Measurements from ENCODE around the gene PRPF8. TPM values are rescaled to one million over a fixed set of nuclear protein-coding genes. Genes with fewer than 3 reads are reported as not detected.
A peak's percentile ranks its signal among the peaks of the same experiment; 100 is the strongest.
"Not testable (repeated sequence)": the region's sequence is repeated elsewhere in the genome, so short reads cannot be mapped to it uniquely, and the experiment has no call there.

The PRPF8 gene
- polyA plus RNA-seq, 3 donors, result 53.3 to 128 (median 78.0) TPM

DNA sequence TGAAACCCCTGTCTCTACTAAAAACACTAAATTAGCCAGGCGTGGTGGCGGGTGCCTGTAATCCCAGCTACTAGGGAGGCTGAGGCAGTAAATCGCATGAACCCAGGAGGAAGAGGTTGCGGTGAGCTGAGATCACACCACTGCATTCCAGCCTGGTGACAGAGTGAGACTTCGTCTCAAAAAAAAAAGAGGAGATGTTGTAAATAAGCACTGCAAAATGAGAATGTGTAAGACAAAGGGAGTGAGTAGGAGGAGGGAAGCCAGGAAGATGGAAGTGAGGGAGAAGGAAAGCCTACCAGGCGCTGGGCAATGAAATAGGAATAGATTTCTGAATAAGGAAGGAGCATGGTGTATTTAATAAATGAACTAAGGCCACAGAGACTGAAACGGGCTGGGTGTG is 8.7 kb upstream of the PRPF8 start:
- Histone ChIP-seq H3K27me3 (ENCODE audit: control insufficient read depth in 2 of 2, insufficient read depth in 2 of 2, low read length in 2 of 2) (no peaks in the 10 kb centered on the region), H3K4me2 (replicated peaks; ENCODE audit: extremely low read depth, low read length, poor library complexity, severe bottlenecking) (no peak overlapping the region), H3K9me3 (replicated peaks in 1 of 2; ENCODE audit: control insufficient read depth in 1 of 2, insufficient read depth in 1 of 2, low read length in 2 of 2) (peaks cover 0 to 3% of the 10 kb centered on the region in 2 donors), H3K4me3 (replicated peaks in 1 of 3; ENCODE audit: low read depth in 2 of 3, low read length in 3 of 3) (no peak overlapping the region), H3K36me3 (replicated peaks in 1 of 2; ENCODE audit: control insufficient read depth in 1 of 2, insufficient read depth in 2 of 2, low read length in 2 of 2) (no peaks in the 10 kb centered on the region), H3K79me2 (ENCODE audit: insufficient read depth, low read length) (no peaks in the 10 kb centered on the region), H3K27ac (ENCODE audit: low read depth in 1 of 2, low read length in 2 of 2) (no peak overlapping the region), H3K9ac (ENCODE audit: insufficient read depth, low read length, poor library complexity, severe bottlenecking) (no peak overlapping the region), H4K20me1 (ENCODE audit: insufficient read depth, low read length) (no peaks in the 10 kb centered on the region), H3K4me1 (ENCODE audit: control insufficient read depth in 1 of 2, insufficient read depth in 2 of 2, low read length in 2 of 2) (no peaks in the 10 kb centered on the region), H2AFZ (ENCODE audit: insufficient read depth, low read depth, low read length, poor library complexity, severe bottlenecking) (no peak overlapping the region)
- Mint-ChIP-seq H3K4me1 (no peaks in the 10 kb centered on the region), H3K36me3 (no peaks in the 10 kb centered on the region), H3K27ac (no peak overlapping the region), H3K27me3 (ENCODE audit: low read depth in 3 of 3) (peaks cover 0 to 7% (median 2%) of the 10 kb centered on the region in 3 donors), H3K9me3 (peaks cover 2 to 8% (median 6%) of the 10 kb centered on the region in 7 donors), H3K4me3 (peak overlapping the region in 1 of 2 donors; percentile 44)
- no peak for DNase-seq
- intact Hi-C loops (cut with micrococcal nuclease), result no loop called here
- no peak for TF ChIP-seq CTCF (IDR thresholded peaks at IDR 0.05)
- 80% methylated on average over 6 of the region's 7 CpGs for WGBS (ENCODE audit: insufficient coverage)

GRCh38 chr17:1690544-1691221 is 6.0 kb upstream of the PRPF8 start:
- Histone ChIP-seq H3K79me2 (ENCODE audit: insufficient read depth, low read length) (no peaks in the 10 kb centered on the region), H3K4me1 (ENCODE audit: control insufficient read depth in 1 of 2, insufficient read depth in 2 of 2, low read length in 2 of 2) (no peaks in the 10 kb centered on the region), H3K36me3 (replicated peaks in 1 of 2; ENCODE audit: control insufficient read depth in 1 of 2, insufficient read depth in 2 of 2, low read length in 2 of 2) (no peaks in the 10 kb centered on the region), H2AFZ (ENCODE audit: insufficient read depth, low read depth, low read length, poor library complexity, severe bottlenecking) (no peak overlapping the region), H3K4me2 (replicated peaks; ENCODE audit: extremely low read depth, low read length, poor library complexity, severe bottlenecking) (no peak overlapping the region), H3K27ac (ENCODE audit: low read depth in 1 of 2, low read length in 2 of 2) (no peak overlapping the region), H3K9me3 (replicated peaks in 1 of 2; ENCODE audit: control insufficient read depth in 1 of 2, insufficient read depth in 1 of 2, low read length in 2 of 2) (peaks cover 0 to 3% of the 10 kb centered on the region in 2 donors), H3K27me3 (ENCODE audit: control insufficient read depth in 2 of 2, insufficient read depth in 2 of 2, low read length in 2 of 2) (no peaks in the 10 kb centered on the region), H3K4me3 (replicated peaks in 1 of 3; ENCODE audit: low read depth in 2 of 3, low read length in 3 of 3) (no peak overlapping the region), H3K9ac (ENCODE audit: insufficient read depth, low read length, poor library complexity, severe bottlenecking) (no peak overlapping the region), H4K20me1 (ENCODE audit: insufficient read depth, low read length) (no peaks in the 10 kb centered on the region)
- Mint-ChIP-seq H3K4me3 (no peak overlapping the region), H3K27me3 (ENCODE audit: low read depth in 3 of 3) (peaks cover 0 to 5% (median 1%) of the 10 kb centered on the region in 3 donors), H3K36me3 (no peaks in the 10 kb centered on the region), H3K9me3 (peaks cover 2 to 8% (median 6%) of the 10 kb centered on the region in 7 donors), H3K27ac (no peak overlapping the region), H3K4me1 (no peaks in the 10 kb centered on the region)
- TF ChIP-seq CTCF (IDR thresholded peaks at IDR 0.05), result no peak
- DNase-seq, result no peak
- no CpG with 5 or more reads among the region's 8 CpGs for WGBS (ENCODE audit: insufficient coverage)
- intact Hi-C loops (cut with micrococcal nuclease), result no loop called here

DNA sequence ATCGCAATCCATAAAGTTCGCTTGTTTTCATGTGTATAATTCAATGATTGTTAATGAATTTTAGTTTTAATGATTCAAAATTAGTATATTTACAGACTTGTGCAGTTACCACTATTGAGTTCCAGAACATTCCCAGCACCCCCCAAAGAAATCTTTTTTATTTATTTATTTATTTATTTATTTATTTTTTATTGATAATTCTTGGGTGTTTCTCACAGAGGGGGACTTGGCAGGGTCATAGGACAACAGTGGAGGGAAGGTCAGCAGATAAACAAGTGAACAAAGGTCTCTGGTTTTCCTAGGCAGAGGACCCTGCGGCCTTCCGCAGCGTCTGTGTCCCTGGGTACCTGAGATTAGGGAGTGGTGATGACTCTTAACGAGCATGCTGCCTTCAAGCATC is 3.7 kb upstream of the PRPF8 start:
- H3K79me2 ChIP-seq (ENCODE audit: insufficient read depth, low read length), result peaks cover 13% of the 10 kb centered on the region
- H3K27ac Mint-ChIP-seq; H3K4me3 Mint-ChIP-seq; intact Hi-C loops (cut with micrococcal nuclease); H3K4me2 ChIP-seq (replicated peaks; ENCODE audit: extremely low read depth, low read length, poor library complexity, severe bottlenecking); H4K20me1 ChIP-seq (ENCODE audit: insufficient read depth, low read length); H3K9me3 ChIP-seq (replicated peaks in 1 of 2; ENCODE audit: control insufficient read depth in 1 of 2, insufficient read depth in 1 of 2, low read length in 2 of 2); H3K27me3 ChIP-seq (ENCODE audit: control insufficient read depth in 2 of 2, insufficient read depth in 2 of 2, low read length in 2 of 2); H3K36me3 ChIP-seq (replicated peaks in 1 of 2; ENCODE audit: control insufficient read depth in 1 of 2, insufficient read depth in 2 of 2, low read length in 2 of 2); H3K27me3 Mint-ChIP-seq (ENCODE audit: low read depth in 3 of 3); H3K36me3 Mint-ChIP-seq; DNase-seq; H3K27ac ChIP-seq (ENCODE audit: low read depth in 1 of 2, low read length in 2 of 2); H2AFZ ChIP-seq (ENCODE audit: insufficient read depth, low read depth, low read length, poor library complexity, severe bottlenecking); H3K9me3 Mint-ChIP-seq; H3K4me3 ChIP-seq (replicated peaks in 1 of 3; ENCODE audit: low read depth in 2 of 3, low read length in 3 of 3); H3K9ac ChIP-seq (ENCODE audit: insufficient read depth, low read length, poor library complexity, severe bottlenecking): not testable (repeated sequence)
- WGBS (ENCODE audit: insufficient coverage), result no CpG with 5 or more reads among the region's 6 CpGs
- peaks cover 13% of the 10 kb centered on the region for H3K4me1 Mint-ChIP-seq
- peaks cover 12 to 15% of the 10 kb centered on the region in 2 donors for H3K4me1 ChIP-seq (ENCODE audit: control insufficient read depth in 1 of 2, insufficient read depth in 2 of 2, low read length in 2 of 2)

Data from CD14-positive monocyte (primary cell).